ENCODE results near the gene ACAD10. TPM values are rescaled to one million over a fixed set of nuclear protein-coding genes. Genes with fewer than 3 reads are reported as not detected.

The ACAD10 gene
- total and polyA plus RNA-seq, 2 experiments from 2014 or later, result 24.2 to 32.5 TPM

- Histone ChIP-seq H3K4me3 (peak overlapping the region; percentile 76), H4K20me1 (ENCODE audit: insufficient read depth, poor library complexity, severe bottlenecking) (peaks cover 7% of the 10 kb centered on the region), H3K36me3 (replicated peaks; ENCODE audit: insufficient read depth, low read depth) (no peaks in the 10 kb centered on the region), H3K79me2 (peaks cover 43% of the 10 kb centered on the region), H3K4me1 (ENCODE audit: insufficient read depth) (peaks cover 22% of the 10 kb centered on the region), H3K9me2 (replicated peaks; ENCODE audit: insufficient read depth) (no peaks in the 10 kb centered on the region), H3K9me3 (ENCODE audit: low read depth) (no peaks in the 10 kb centered on the region), H2AFZ (peak overlapping the region; percentile 50), H3K27me3 (no peaks in the 10 kb centered on the region), H3K4me2 (peak overlapping the region; percentile 89), H3K27ac (peak overlapping the region; percentile 81)
- TF ChIP-seq, protein P1, sequence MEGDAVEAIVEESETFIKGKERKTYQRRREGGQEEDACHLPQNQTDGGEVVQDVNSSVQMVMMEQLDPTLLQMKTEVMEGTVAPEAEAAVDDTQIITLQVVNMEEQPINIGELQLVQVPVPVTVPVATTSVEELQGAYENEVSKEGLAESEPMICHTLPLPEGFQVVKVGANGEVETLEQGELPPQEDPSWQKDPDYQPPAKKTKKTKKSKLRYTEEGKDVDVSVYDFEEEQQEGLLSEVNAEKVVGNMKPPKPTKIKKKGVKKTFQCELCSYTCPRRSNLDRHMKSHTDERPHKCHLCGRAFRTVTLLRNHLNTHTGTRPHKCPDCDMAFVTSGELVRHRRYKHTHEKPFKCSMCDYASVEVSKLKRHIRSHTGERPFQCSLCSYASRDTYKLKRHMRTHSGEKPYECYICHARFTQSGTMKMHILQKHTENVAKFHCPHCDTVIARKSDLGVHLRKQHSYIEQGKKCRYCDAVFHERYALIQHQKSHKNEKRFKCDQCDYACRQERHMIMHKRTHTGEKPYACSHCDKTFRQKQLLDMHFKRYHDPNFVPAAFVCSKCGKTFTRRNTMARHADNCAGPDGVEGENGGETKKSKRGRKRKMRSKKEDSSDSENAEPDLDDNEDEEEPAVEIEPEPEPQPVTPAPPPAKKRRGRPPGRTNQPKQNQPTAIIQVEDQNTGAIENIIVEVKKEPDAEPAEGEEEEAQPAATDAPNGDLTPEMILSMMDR (IDR thresholded peaks at IDR 0.05; ENCODE audit: poor library complexity), result no peak
- TF ChIP-seq EZH2phosphoT487 (IDR thresholded peaks at IDR 0.05; ENCODE audit: low read depth, severe bottlenecking, unreplicated experiment) (no peak), EZH2 (IDR thresholded peaks at IDR 0.05; ENCODE audit: borderline replicate concordance) (no peak)
- peak; percentile 54 for DNase-seq (ENCODE audit: low spot score)
- 1% methylated on average over 36 of the region's 36 CpGs for WGBS (ENCODE audit: low lambda C conversion rate, missing lambda C conversion rate)
Measured at GRCh38 chr12:111685322-111685810, 487 bp upstream of the ACAD10 start.

GRCh38 chr12:111686574-111687105, 787 bp downstream of the ACAD10 start:
- Histone ChIP-seq H3K27me3 (no peaks in the 10 kb centered on the region), H3K9me3 (ENCODE audit: low read depth) (no peaks in the 10 kb centered on the region), H3K36me3 (replicated peaks; ENCODE audit: insufficient read depth, low read depth) (no peaks in the 10 kb centered on the region), H3K4me3 (peak overlapping the region; percentile 78), H3K27ac (peak overlapping the region; percentile 81), H3K9me2 (replicated peaks; ENCODE audit: insufficient read depth) (no peaks in the 10 kb centered on the region), H3K79me2 (peaks cover 43% of the 10 kb centered on the region), H4K20me1 (ENCODE audit: insufficient read depth, poor library complexity, severe bottlenecking) (peaks cover 7% of the 10 kb centered on the region), H3K4me1 (ENCODE audit: insufficient read depth) (peaks cover 22% of the 10 kb centered on the region), H2AFZ (peak overlapping the region; percentile 94), H3K4me2 (peak overlapping the region; percentile 90)
- 46% methylated on average over 15 of the region's 15 CpGs for WGBS (ENCODE audit: low lambda C conversion rate, missing lambda C conversion rate)
- DNase-seq (ENCODE audit: low spot score), result no peak
- TF ChIP-seq EZH2phosphoT487 (IDR thresholded peaks at IDR 0.05; ENCODE audit: low read depth, severe bottlenecking, unreplicated experiment), result no peak
- TF ChIP-seq EZH2 (IDR thresholded peaks at IDR 0.05; ENCODE audit: borderline replicate concordance), result no peak
- TF ChIP-seq, protein P1 (IDR thresholded peaks at IDR 0.05; ENCODE audit: poor library complexity), result no peak

- no peaks in the 10 kb centered on the region for H3K36me3 ChIP-seq (replicated peaks; ENCODE audit: insufficient read depth, low read depth)
Measured at GRCh38 chr12:111687255-111687654, 1.4 kb downstream of the ACAD10 start.

More at GRCh38 chr12:111687255-111687654, 1.4 kb downstream of the ACAD10 start:
- H2AFZ ChIP-seq, result no peak overlapping the region
- no peaks in the 10 kb centered on the region for H3K9me3 ChIP-seq (ENCODE audit: low read depth)
- H3K9me2 ChIP-seq (replicated peaks; ENCODE audit: insufficient read depth), result no peaks in the 10 kb centered on the region
- H3K27me3 ChIP-seq, result no peaks in the 10 kb centered on the region
- peaks cover 22% of the 10 kb centered on the region for H3K4me1 ChIP-seq (ENCODE audit: insufficient read depth)
- peak; percentile 13 for DNase-seq (ENCODE audit: low spot score)
- no peak overlapping the region for H3K4me3 ChIP-seq
- peak overlapping the region; percentile 90 for H3K4me2 ChIP-seq
- WGBS (ENCODE audit: low lambda C conversion rate, missing lambda C conversion rate), result 81% methylated on average over 2 of the region's 2 CpGs
- peaks cover 43% of the 10 kb centered on the region for H3K79me2 ChIP-seq
- TF ChIP-seq, protein P1 (IDR thresholded peaks at IDR 0.05; ENCODE audit: poor library complexity), result peak; percentile 17
- TF ChIP-seq EZH2 (IDR thresholded peaks at IDR 0.05; ENCODE audit: borderline replicate concordance), result no peak
- peaks cover 7% of the 10 kb centered on the region for H4K20me1 ChIP-seq (ENCODE audit: insufficient read depth, poor library complexity, severe bottlenecking)
- H3K27ac ChIP-seq, result peak overlapping the region; percentile 81

Measured in hepatocyte (in vitro differentiated cells).